Hindlimb muscle (tissue), 1 donor: Measurements from ENCODE around the gene FRZB. TPM values are rescaled to one million over a fixed set of nuclear protein-coding genes. Genes with fewer than 3 reads are reported as not detected.
"Not testable (repeated sequence)": the region's sequence is repeated elsewhere in the genome, so short reads cannot be mapped to it uniquely, and the experiment has no call there.

ENCODE experiments used
- DNase-seq: peaks from one replicate; pipeline ENCODE4 v3.0.0-alpha.2; 2013
- polyA plus RNA-seq: library from polyadenylated mRNA; unstranded; fragments of 120-200 nt; gene quantifications from one replicate; pipeline ENCODE4 v1.2.1, GENCODE V29; 2013; ENCODE audit not compliant: insufficient read length

FRZB gene
- polyA plus RNA-seq, 1 donor, result 40.4 TPM

GRCh38 chr2:182890305-182890704 is 23.9 kb upstream of the FRZB start:
- DNase-seq, result no peak

DNA sequence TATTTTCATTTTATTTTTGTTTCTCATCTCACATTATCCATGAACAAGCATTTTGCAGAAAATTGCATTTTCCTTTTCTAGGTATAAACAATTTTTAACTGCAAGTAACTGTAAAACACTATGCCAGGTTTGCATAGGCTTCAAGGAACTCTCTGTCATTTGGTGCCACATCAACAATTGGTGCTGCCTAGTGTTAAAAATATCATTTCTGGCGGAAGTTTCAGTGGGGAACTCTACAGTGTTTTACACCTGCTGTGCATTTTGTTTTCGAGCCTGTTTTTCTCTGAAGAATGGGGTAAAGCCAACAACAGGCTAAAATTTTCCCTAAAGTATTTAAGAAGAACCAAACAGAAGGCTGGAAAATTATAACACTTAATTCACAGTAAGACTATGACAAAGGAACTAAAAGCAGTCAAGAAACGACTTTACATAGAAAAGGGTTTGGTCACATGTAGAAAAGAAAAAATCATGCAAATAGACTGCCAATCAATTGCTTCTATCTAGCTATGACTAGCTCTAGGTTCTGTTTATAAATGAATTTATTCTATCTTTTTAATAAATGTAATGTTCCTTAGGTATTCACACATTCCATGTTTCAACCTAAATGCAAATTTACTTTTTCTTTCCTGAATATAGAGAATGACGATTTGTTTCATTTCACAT is 21.4 kb upstream of the FRZB start:
- no peak for DNase-seq

DNA sequence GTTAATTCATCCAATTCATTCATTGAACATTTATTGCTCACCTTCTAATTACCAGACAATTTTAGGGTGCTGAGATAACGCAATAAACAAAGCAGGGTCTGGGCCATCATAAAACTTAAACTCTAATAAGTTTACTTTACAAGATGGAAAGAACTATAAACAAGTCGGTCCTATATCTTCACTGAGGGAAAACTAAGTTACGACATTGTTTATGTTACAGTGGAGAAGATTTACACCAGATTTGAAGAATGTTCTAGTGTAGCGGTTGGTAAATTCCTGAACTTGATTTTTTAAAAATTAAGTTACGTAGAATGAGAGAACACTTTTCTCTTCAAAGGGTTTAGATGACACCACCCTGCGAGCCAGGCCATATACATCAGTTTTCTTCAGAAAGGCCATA is 20.7 kb upstream of the FRZB start:
- DNase-seq, result no peak

GRCh38 chr2:182885771-182886170 is 19.3 kb upstream of the FRZB start:
- DNase-seq, result no peak

DNA sequence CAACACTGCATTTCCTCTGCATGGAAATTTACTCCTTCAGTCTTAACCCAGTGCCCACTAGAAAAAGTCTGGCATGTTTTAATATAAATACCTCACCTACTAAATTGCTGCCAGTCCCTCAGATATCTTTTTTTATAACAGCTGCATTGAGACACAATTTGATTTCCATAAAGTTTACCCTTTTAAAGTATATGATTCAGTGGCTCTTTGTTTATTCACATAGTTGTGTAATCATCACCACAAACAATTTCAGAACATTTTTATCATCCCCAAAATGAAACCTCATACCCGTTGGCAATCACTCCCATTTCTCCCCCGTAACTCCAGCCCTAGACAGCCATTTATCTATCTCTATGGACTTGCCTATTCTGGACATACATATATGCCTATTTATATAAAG is 17.0 kb upstream of the FRZB start:
- DNase-seq, result no peak

- DNase-seq, result not testable (repeated sequence)
These were observed 13.7 kb upstream of the FRZB start for GRCh38 chr2:182880100-182880499.

- DNase-seq, result not testable (repeated sequence)
These were observed 10.2 kb upstream of the FRZB start for GRCh38 chr2:182876653-182877052.

DNA sequence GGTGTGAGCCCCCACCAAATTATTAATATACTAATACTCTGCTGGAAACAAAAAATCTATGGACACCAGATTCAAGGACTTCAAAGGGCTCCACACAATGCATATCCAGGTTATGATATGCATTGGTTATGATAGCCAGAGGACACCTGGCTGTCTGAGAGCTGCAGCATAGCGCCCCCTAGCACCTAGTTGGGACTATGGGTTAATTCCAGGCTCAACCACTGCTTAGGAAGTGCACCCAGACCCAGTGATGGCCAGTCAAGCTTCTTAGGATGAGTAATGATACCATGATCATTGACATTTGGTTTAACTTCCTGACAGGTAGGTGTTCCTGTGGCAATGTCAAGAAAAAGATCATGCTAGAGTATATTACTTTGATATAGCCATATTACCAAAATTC is 3.8 kb upstream of the FRZB start:
- DNase-seq, result no peak

GRCh38 chr2:182868054-182868796 is 1.8 kb upstream of the FRZB start:
- DNase-seq, result no peak

DNA sequence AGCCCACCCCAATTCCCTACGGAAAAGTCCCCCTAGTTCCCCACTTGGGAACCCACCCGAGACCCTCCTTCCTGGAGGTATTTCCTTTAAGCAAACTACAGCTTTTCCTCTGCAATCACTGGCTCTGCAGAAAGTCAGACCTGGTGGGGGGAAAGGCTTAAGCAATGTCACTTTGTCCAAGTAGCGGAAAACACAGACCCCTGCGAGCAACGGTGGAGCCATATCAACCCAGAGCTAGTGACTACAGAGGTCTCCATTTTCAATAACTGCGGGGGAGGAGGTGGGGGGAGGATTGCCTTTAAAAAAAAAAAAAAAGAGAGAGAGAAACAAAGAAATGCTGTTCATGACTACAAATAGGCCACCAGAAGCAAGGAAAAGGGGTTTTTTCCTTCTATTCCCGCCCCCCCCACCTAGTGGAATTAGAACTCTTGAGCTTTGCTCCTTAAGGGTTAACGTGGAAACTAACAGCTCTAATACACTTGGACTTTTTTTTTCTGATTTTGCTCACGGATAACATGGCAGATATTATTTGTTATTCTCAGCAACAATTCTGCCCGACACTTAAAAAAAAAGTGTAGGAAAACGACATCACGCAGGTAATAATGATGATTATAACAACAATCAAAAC is 1.1 kb upstream of the FRZB start:
- DNase-seq, result no peak

GRCh38 chr2:182866095-182866460 is 359 bp downstream of the FRZB start:
- DNase-seq, result no peak

- no peak for DNase-seq
These were observed 1.4 kb downstream of the FRZB start for GRCh38 chr2:182864949-182865570.

- no peak for DNase-seq
These were observed 2.8 kb downstream of the FRZB start for GRCh38 chr2:182863642-182864041.

- DNase-seq, result no peak
These were observed 4.3 kb downstream of the FRZB start for GRCh38 chr2:182862091-182862490.

DNA sequence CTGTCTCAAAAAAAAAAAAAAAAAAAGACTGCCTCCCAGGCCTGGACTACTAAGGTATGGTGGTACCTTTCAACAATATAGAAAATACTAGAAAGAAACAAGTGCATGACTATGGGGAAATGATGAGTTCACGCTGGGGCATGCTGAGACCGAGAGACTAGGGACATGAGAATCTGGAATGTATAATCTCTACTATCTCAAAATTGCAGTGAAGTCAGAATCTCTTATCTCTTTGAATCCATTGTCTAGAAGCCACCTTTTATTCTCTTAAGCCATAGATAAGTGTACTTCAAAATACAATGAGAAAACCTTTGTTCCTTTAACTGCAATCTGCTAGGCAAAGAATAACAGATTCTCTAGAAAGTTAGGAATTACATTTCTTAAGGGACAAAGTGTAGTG is 5.6 kb downstream of the FRZB start:
- no peak for DNase-seq

- DNase-seq, result no peak
These were observed 7.8 kb downstream of the FRZB start for GRCh38 chr2:182858671-182859070.

- DNase-seq, result no peak
These were observed 11.1 kb downstream of the FRZB start for GRCh38 chr2:182855376-182855775.

DNA sequence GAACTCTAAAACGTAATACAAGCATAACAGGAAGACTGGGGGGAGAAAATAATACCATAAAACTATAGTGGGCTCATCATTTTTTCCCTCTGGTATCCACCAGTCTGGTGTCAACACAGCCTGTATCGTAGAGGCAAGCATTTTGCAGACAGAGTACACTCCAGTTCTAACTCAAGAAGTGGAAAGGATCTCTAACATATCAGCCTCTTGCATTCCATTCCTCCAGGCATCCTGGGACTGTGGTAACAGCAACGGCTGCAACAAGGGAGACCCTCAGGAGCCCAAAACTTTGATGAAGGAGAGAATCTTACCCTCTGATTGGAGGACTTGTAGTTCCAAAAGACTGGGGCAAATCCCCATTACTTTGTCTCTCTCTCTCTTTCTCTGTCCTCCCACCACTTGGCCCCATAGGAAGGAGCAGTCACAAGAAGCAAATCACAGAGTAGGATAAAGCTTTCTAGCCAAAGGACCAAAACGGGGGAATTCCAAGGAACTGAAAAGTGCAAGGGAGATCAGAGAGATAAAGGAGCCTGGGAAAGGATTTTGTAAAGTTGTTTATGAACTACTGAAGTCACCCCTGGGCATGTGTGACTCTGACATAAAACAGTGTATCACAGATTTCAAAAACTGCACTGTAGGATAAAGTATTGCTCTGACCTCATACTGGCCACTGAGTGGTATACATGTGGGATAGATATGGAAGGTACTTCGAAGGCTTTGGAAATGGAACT is 11.9 kb downstream of the FRZB start:
- no peak for DNase-seq

DNA sequence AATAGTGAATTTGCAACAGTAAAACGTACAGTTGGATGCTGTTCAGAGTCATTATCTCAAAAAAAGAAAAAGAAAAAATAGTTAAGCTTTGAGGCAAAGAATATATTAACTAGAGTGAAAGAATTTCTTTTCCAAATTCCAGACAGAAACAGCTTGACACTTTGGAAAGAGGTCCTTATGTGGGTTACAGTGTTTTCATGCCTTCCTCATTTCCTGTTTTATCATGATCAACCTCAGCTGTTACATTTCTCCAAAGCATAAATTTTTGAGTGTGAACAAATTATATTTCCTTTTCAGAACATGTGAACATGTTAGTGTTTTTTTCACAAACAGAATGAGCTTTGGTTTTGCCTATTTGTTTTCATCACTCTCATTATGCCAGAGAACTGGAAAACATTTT is 13.6 kb downstream of the FRZB start:
- DNase-seq, result no peak

GRCh38 chr2:182852090-182852489 is 14.3 kb downstream of the FRZB start:
- no peak for DNase-seq

GRCh38 chr2:182845794-182846417 is 20.5 kb downstream of the FRZB start:
- no peak for DNase-seq

DNA sequence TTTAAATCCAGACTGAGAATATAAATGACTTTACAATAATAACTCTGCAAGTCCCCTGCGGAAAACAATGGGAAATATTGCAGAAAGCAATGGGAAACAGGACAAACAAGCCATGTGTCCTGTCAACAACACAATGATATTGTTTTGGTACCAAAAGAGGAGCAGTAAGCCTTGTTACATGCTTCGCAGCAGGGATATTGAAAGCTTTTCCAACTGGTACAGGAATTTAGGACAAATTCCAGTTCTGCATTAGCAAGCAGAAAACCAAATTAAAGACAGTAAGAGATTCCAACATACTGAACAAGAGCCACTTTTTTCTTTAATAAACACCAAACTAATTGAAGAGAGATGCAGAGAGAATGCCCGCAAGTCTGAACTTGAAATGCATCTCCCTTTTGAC is 30.0 kb downstream of the FRZB start:
- DNase-seq, result no peak
